HepG2 (cell line): Measurements from ENCODE around the gene HAUS5. TPM values are rescaled to one million over a fixed set of nuclear protein-coding genes. Genes with fewer than 3 reads are reported as not detected.

Experiments used
- ATAC-seq: fragments of 200-7000 bp; cut with Tn5 transposase; 3 replicates; pipeline ENCODE4 v1.9.1; 2020; ENCODE audit warnings: mild to moderate bottlenecking, moderate library complexity
- BruUV-seq: library from RNA; stranded (reverse); fragments of 400-500 nt; replicated peaks from 2 replicates; lab custom pipeline; 2021; lab: Mats Ljungman, UMichigan
- CTCF ChIA-PET: fragments of 300-600 bp; formaldehyde crosslinking; extraction: SDS; loops from one replicate; lab custom pipeline; 2021; ENCODE audit warnings: low total read pairs, inconsistent platforms, low intra/inter-chr PET ratio; lab: Yijun Ruan, JAX
- POLR2A ChIA-PET: fragments of 350-600 bp; sonication (Branson Sonifier 250); formaldehyde crosslinking; loops from one replicate; lab custom pipeline; 2020; ENCODE audit warnings: antibody characterized with exemption, inconsistent platforms; lab: Yijun Ruan, JAX
- DNase-seq: peaks from one replicate; pipeline ENCODE4 v3.0.0-alpha.2; 2015; ENCODE audit warnings: low spot score
- FAIRE-seq: peaks from 3 replicates; lab custom pipeline; 2011; peaks lifted over from hg19 to GRCh38; lab: Jason Lieb, UNC
- H2AFZ ChIP-seq: one replicate; pipeline ENCODE4 v1.6.1; 2011; ENCODE audit warnings: low read length, inconsistent platforms
- H3K27ac ChIP-seq: fragments of 300-600 bp; 3 replicates; pipeline ENCODE4 v1.8.0; 2011; ENCODE audit warnings: mixed run types, mild to moderate bottlenecking, mixed read lengths, low read length, inconsistent platforms; ENCODE audit not compliant: insufficient read depth; ENCODE audit errors: extremely low read length
- H3K27me3 ChIP-seq, 2 experiments: fragments of 200-600 bp in 1 of 2; 2 replicates in 1 of 2; 3 replicates in 1 of 2; pipeline versions ENCODE4 v1.6.0 to v1.8.0; 2011; ENCODE audit warnings: low read length in 2 of 2, mild to moderate bottlenecking in 2 of 2, moderate library complexity in 2 of 2, inconsistent platforms in 1 of 2; ENCODE audit not compliant: insufficient read depth in 2 of 2, control insufficient read depth in 1 of 2
- H3K36me3 ChIP-seq, 2 experiments: fragments of 200-600 bp in 1 of 2; replicated peaks in 1 of 2; 2 replicates in 1 of 2; 3 replicates in 1 of 2; pipeline versions ENCODE4 v1.5.1 to v1.8.0; 2011; ENCODE audit warnings: low read length in 2 of 2, inconsistent platforms in 1 of 2; ENCODE audit not compliant: insufficient read depth in 2 of 2, control insufficient read depth in 1 of 2
- H3K4me1 ChIP-seq: 2 replicates; pipeline ENCODE4 v1.5.1; 2012; ENCODE audit warnings: low read length, inconsistent platforms; ENCODE audit not compliant: insufficient read depth
- H3K4me2 ChIP-seq: 2 replicates; pipeline ENCODE4 v1.6.0; 2011; ENCODE audit warnings: low read depth, low read length, inconsistent platforms
- H3K4me3 ChIP-seq, 3 experiments: fragments of 200-600 bp in 1 of 3; sonication (generic), shearing (Covaris generic) in 1 of 3; replicated peaks in 1 of 3; 2 replicates each; pipeline ENCODE4 v1.5.1; 2011 to 2016; ENCODE audit warnings: low read length in 3 of 3, inconsistent platforms in 2 of 3, low read depth in 2 of 3, mild to moderate bottlenecking in 2 of 3, control low read depth in 1 of 3, mixed read lengths in 1 of 3; ENCODE audit not compliant: insufficient read depth in 1 of 3
- H3K79me2 ChIP-seq: one replicate; pipeline ENCODE4 v1.6.1; 2011; ENCODE audit warnings: low read length, inconsistent platforms; ENCODE audit not compliant: insufficient read depth
- H3K9ac ChIP-seq: 2 replicates; pipeline ENCODE4 v1.6.0; 2011; ENCODE audit warnings: mild to moderate bottlenecking, low read depth, low read length, inconsistent platforms; ENCODE audit not compliant: insufficient read depth
- H3K9me3 ChIP-seq: 2 replicates; pipeline ENCODE4 v1.5.1; 2012; ENCODE audit warnings: mild to moderate bottlenecking, low read length
- H4K20me1 ChIP-seq: 2 replicates; pipeline ENCODE4 v1.6.0; 2011; ENCODE audit warnings: inconsistent platforms, mild to moderate bottlenecking, low read length, moderate library complexity; ENCODE audit not compliant: insufficient read depth
- CREB1 ChIP-seq, 2 experiments: fragments of 450-650 bp in 1 of 2; IDR thresholded peaks; 2 replicates each; pipeline ENCODE4 v1.6.1; 2016 to 2017; ENCODE audit warnings: control low read depth in 1 of 2, mild to moderate bottlenecking in 1 of 2, missing compliant biosample characterization in 1 of 2, missing genetic modification characterization in 1 of 2
- ETV6 ChIP-seq: sonication (generic); formaldehyde crosslinking; conservative IDR thresholded peaks from 2 replicates; pipeline ENCODE4 v1.4.0; 2020; ENCODE audit warnings: missing genetic modification reagents
- PCBP2 ChIP-seq: fragments of 200-400 bp; formaldehyde crosslinking; optimal IDR thresholded peaks from 2 replicates; pipeline ENCODE3; 2018; ENCODE audit warnings: low read length, low read depth; ENCODE audit not compliant: poor library complexity, severe bottlenecking
- PRPF4 ChIP-seq: fragments of 200-400 bp; formaldehyde crosslinking; IDR thresholded peaks from 2 replicates; pipeline ENCODE4 v1.6.1; 2016; ENCODE audit warnings: low read length, low read depth; ENCODE audit not compliant: poor library complexity, severe bottlenecking
- SIX1 ChIP-seq: sonication (generic); formaldehyde crosslinking; IDR thresholded peaks from 2 replicates; pipeline ENCODE4 v1.4.0; 2020; ENCODE audit warnings: missing genetic modification reagents, borderline replicate concordance
- SNAPC5 ChIP-seq: sonication (generic); formaldehyde crosslinking; IDR thresholded peaks from 2 replicates; pipeline ENCODE4 v1.8.1; 2023; ENCODE audit warnings: mild to moderate bottlenecking, missing genetic modification reagents, borderline replicate concordance
- THAP11 ChIP-seq: IDR thresholded peaks from 2 replicates; pipeline ENCODE4 v1.6.1; 2016; ENCODE audit warnings: missing biosample characterization, missing genetic modification reagents
- YEATS2 ChIP-seq: sonication (generic); formaldehyde crosslinking; IDR thresholded peaks from 2 replicates; pipeline ENCODE4 v1.4.0; 2020; ENCODE audit warnings: missing genetic modification reagents, borderline replicate concordance
- ZFP91 ChIP-seq: sonication (generic); formaldehyde crosslinking; IDR thresholded peaks from 2 replicates; pipeline ENCODE4 v1.9.0; 2022; ENCODE audit warnings: missing genetic modification reagents, mild to moderate bottlenecking, borderline replicate concordance
- ZNF143 ChIP-seq: sonication (generic); formaldehyde crosslinking; IDR thresholded peaks from 2 replicates; pipeline ENCODE4 v1.4.0; 2020; ENCODE audit warnings: missing genetic modification reagents
- ZNF724P ChIP-seq: sonication (generic); formaldehyde crosslinking; IDR thresholded peaks from 2 replicates; pipeline ENCODE4 v1.8.0; 2022; ENCODE audit warnings: missing genetic modification reagents, borderline replicate concordance
- ZNF773 ChIP-seq: sonication (generic); formaldehyde crosslinking; IDR thresholded peaks from 2 replicates; pipeline ENCODE4 v1.4.0; 2020; ENCODE audit warnings: missing genetic modification reagents, borderline replicate concordance
- ZSCAN9 ChIP-seq: IDR thresholded peaks from 2 replicates; pipeline ENCODE4 v1.6.1; 2016; ENCODE audit warnings: borderline replicate concordance
- WGBS: methylation state at CpG from one replicate; pipeline ENCODE4 v1.1.6; 2017; ENCODE audit warnings: low lambda C conversion rate; 5-methylcytosine and 5-hydroxymethylcytosine counted together
- in situ Hi-C: cut with HindIII; loops from 2 replicates; pipeline ENCODE4 v1.10.0; 2017; ENCODE audit warnings: low pct_unique_long_range_greater_than_20kb; ENCODE audit not compliant: extremely low pct_ligation_motif_present
- intact Hi-C: fragments of 100-400 bp; cut with micrococcal nuclease; formaldehyde crosslinking; loops from one replicate; pipeline ENCODE4 v1.10.0; 2022; ENCODE audit not compliant: unreplicated experiment
- polyA plus RNA-seq, 8 experiments: library from polyadenylated mRNA; depleted of rRNA in 3 of 8; stranded (reverse) in 7 of 8; unstranded in 1 of 8; fragments of >200 nt; fragmentation: Illumina TruSeq in 4 of 8; extraction: Trizol in 4 of 8; gene quantifications; 2 replicates each; pipeline versions ENCODE4 v1.2.1 to v1.2.3, GENCODE V29; 2011 to 2016; ENCODE audit warnings: low read depth in 4 of 8, missing spikeins in 1 of 8, mixed read lengths in 1 of 8; ENCODE audit not compliant: insufficient read depth in 1 of 8
- total RNA-seq, 5 experiments: library from RNA; depleted of rRNA; stranded (reverse); fragments of >200 nt; fragmentation: Illumina TruSeq; extraction: Trizol; gene quantifications; 2 replicates each; pipeline ENCODE4 v1.2.3, GENCODE V29; 2016; ENCODE audit warnings: low read depth in 1 of 5
- TF ChIP-seq, protein P1 (sequence below): sonication (generic); formaldehyde crosslinking; IDR thresholded peaks from 2 replicates; pipeline ENCODE4 v1.5.0; 2020; ENCODE audit warnings: missing genetic modification reagents
- TF ChIP-seq, protein P2 (sequence below): sonication (generic); formaldehyde crosslinking; conservative IDR thresholded peaks from 2 replicates; pipeline ENCODE4 v1.4.0; 2020; ENCODE audit warnings: missing genetic modification reagents

The HAUS5 gene
- total and polyA plus RNA-seq, 2 of the 13 experiments (the other 11 are each of a cell fraction or from before 2014, with no cell fraction given) = 10.3 to 17.7 TPM

- intact Hi-C loops = no loop called here
- FAIRE-seq = no peak
- DNase-seq = no peak
- H4K20me1 ChIP-seq = no peaks in the 10 kb centered on the region
- TF ChIP-seq ZSCAN9 (no peak), SNAPC5 (CRISPR knock-in tag) (no peak), ZNF724P (CRISPR knock-in tag) (no peak), ZNF143 (CRISPR knock-in tag) (peak; percentile 80), PRPF4 (no peak), SIX1 (CRISPR knock-in tag) (no peak), ZFP91 (CRISPR knock-in tag) (no peak), PCBP2 (no peak), ZNF773 (CRISPR knock-in tag) (no peak), YEATS2 (no peak), ETV6 (CRISPR knock-in tag) (no peak), CREB1 (IDR thresholded peaks at IDR 0.05) (no peak), CREB1 (CRISPR knock-in tag; IDR thresholded peaks at IDR 0.05) (no peak), THAP11 (peak; percentile 93)
- TF ChIP-seq, protein P1, sequence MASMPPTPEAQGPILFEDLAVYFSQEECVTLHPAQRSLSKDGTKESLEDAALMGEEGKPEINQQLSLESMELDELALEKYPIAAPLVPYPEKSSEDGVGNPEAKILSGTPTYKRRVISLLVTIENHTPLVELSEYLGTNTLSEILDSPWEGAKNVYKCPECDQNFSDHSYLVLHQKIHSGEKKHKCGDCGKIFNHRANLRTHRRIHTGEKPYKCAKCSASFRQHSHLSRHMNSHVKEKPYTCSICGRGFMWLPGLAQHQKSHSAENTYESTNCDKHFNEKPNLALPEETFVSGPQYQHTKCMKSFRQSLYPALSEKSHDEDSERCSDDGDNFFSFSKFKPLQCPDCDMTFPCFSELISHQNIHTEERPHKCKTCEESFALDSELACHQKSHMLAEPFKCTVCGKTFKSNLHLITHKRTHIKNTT (CRISPR knock-in tag) = no peak
- TF ChIP-seq, protein P2, sequence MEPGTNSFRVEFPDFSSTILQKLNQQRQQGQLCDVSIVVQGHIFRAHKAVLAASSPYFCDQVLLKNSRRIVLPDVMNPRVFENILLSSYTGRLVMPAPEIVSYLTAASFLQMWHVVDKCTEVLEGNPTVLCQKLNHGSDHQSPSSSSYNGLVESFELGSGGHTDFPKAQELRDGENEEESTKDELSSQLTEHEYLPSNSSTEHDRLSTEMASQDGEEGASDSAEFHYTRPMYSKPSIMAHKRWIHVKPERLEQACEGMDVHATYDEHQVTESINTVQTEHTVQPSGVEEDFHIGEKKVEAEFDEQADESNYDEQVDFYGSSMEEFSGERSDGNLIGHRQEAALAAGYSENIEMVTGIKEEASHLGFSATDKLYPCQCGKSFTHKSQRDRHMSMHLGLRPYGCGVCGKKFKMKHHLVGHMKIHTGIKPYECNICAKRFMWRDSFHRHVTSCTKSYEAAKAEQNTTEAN (CRISPR knock-in tag) = no peak
- TF ChIP-seq, all 625 proteins: peak for 2
- Histone ChIP-seq H3K27me3 (peaks cover 0 to 4% of the 10 kb centered on the region in 2 experiments; a peak in 1 of 5 replicates), H3K27ac (no peak overlapping the region), H3K9me3 (peaks cover 23% of the 10 kb centered on the region), H3K36me3 (no peaks in the 10 kb centered on the region), H3K9ac (no peak overlapping the region), H3K79me2 (no peaks in the 10 kb centered on the region), H3K4me3 (no peak overlapping the region), H3K4me1 (peaks cover 32% of the 10 kb centered on the region), H3K4me2 (no peak overlapping the region), H2AFZ (no peak overlapping the region)
- 28% methylated on average over 2 of the region's 2 CpGs for WGBS
- ChIA-PET CTCF (no interaction called here), POLR2A (no interaction called here)
- in situ Hi-C loops = no loop called here
- no peak for ATAC-seq
- BruUV-seq = no TSS peak
Measured at GRCh38 chr19:35608251-35608650, 4.3 kb upstream of the HAUS5 start.
